ENCODE data around the gene TNS2. TPM values are rescaled to one million over a fixed set of nuclear protein-coding genes. Genes with fewer than 3 reads are reported as not detected.

TNS2 gene
- total and polyA plus RNA-seq, 2 of the 13 experiments (the other 11 are each of a cell fraction or from before 2014, with no cell fraction given), result 8.9 to 20.4 TPM

DNA sequence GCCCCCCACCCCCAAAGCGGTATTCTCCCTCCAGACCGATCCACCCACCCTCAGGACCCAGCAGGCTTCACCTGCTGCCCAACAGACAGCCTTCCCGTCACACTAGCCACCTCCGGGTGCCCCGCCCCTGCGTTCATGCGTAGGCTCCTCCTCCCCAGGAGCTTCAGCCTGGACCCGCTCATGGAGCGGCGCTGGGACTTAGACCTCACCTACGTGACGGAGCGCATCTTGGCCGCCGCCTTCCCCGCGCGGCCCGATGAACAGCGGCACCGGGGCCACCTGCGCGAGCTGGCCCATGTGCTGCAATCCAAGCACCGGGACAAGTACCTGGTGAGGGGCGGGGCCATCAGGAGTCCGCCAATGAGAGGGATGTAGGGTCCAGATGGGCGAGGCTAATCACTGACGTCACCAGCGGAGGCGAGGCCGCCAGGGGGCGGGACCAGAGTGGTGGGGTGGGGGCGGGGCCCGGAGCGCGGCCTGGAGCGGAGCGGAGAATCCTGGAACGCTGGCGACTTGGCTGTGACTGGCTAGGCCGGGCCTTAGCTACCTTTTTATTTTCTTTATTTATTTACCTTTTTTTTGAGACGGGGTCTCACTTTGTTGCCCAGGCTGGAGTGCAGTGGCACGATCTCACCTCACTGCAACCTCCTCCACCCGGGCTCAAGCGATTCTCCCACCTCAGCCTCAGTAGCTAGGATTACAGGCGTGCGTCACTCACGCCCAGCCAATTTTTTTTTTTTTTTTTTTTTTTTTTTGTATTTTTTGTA, 4.4 kb downstream of the TNS2 start (continued):
- TF ChIP-seq, protein P1, sequence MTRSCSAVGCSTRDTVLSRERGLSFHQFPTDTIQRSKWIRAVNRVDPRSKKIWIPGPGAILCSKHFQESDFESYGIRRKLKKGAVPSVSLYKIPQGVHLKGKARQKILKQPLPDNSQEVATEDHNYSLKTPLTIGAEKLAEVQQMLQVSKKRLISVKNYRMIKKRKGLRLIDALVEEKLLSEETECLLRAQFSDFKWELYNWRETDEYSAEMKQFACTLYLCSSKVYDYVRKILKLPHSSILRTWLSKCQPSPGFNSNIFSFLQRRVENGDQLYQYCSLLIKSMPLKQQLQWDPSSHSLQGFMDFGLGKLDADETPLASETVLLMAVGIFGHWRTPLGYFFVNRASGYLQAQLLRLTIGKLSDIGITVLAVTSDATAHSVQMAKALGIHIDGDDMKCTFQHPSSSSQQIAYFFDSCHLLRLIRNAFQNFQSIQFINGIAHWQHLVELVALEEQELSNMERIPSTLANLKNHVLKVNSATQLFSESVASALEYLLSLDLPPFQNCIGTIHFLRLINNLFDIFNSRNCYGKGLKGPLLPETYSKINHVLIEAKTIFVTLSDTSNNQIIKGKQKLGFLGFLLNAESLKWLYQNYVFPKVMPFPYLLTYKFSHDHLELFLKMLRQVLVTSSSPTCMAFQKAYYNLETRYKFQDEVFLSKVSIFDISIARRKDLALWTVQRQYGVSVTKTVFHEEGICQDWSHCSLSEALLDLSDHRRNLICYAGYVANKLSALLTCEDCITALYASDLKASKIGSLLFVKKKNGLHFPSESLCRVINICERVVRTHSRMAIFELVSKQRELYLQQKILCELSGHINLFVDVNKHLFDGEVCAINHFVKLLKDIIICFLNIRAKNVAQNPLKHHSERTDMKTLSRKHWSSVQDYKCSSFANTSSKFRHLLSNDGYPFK (CRISPR knock-in tag; IDR thresholded peaks at IDR 0.05; ENCODE audit: borderline replicate concordance), result peak; percentile 31; the same call in 1 of the 2 replicates
- TF ChIP-seq HNF4G (IDR thresholded peaks at IDR 0.05; ENCODE audit: borderline replicate concordance, low read depth, low read length), result no peak
- no peak for TF ChIP-seq HNF4G (CRISPR knock-in tag; IDR thresholded peaks at IDR 0.05; ENCODE audit: borderline replicate concordance, low read depth)
- no peak for TF ChIP-seq ZNF562 (CRISPR knock-in tag; IDR thresholded peaks at IDR 0.05; ENCODE audit: borderline replicate concordance)
- TF ChIP-seq PRMT3 (CRISPR knock-in tag; IDR thresholded peaks at IDR 0.05; ENCODE audit: borderline replicate concordance, low read depth), result no peak
- TF ChIP-seq, protein P2, sequence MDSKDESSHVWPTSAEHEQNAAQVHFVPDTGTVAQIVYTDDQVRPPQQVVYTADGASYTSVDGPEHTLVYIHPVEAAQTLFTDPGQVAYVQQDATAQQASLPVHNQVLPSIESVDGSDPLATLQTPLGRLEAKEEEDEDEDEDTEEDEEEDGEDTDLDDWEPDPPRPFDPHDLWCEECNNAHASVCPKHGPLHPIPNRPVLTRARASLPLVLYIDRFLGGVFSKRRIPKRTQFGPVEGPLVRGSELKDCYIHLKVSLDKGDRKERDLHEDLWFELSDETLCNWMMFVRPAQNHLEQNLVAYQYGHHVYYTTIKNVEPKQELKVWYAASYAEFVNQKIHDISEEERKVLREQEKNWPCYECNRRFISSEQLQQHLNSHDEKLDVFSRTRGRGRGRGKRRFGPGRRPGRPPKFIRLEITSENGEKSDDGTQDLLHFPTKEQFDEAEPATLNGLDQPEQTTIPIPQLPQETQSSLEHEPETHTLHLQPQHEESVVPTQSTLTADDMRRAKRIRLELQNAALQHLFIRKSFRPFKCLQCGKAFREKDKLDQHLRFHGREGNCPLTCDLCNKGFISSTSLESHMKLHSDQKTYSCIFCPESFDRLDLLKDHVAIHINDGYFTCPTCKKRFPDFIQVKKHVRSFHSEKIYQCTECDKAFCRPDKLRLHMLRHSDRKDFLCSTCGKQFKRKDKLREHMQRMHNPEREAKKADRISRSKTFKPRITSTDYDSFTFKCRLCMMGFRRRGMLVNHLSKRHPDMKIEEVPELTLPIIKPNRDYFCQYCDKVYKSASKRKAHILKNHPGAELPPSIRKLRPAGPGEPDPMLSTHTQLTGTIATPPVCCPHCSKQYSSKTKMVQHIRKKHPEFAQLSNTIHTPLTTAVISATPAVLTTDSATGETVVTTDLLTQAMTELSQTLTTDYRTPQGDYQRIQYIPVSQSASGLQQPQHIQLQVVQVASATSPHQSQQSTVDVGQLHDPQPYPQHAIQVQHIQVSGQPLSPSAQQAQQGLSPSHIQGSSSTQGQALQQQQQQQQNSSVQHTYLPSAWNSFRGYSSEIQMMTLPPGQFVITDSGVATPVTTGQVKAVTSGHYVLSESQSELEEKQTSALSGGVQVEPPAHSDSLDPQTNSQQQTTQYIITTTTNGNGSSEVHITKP (CRISPR knock-in tag; IDR thresholded peaks at IDR 0.05; ENCODE audit: low read depth), result no peak
- TF ChIP-seq, protein P3, sequence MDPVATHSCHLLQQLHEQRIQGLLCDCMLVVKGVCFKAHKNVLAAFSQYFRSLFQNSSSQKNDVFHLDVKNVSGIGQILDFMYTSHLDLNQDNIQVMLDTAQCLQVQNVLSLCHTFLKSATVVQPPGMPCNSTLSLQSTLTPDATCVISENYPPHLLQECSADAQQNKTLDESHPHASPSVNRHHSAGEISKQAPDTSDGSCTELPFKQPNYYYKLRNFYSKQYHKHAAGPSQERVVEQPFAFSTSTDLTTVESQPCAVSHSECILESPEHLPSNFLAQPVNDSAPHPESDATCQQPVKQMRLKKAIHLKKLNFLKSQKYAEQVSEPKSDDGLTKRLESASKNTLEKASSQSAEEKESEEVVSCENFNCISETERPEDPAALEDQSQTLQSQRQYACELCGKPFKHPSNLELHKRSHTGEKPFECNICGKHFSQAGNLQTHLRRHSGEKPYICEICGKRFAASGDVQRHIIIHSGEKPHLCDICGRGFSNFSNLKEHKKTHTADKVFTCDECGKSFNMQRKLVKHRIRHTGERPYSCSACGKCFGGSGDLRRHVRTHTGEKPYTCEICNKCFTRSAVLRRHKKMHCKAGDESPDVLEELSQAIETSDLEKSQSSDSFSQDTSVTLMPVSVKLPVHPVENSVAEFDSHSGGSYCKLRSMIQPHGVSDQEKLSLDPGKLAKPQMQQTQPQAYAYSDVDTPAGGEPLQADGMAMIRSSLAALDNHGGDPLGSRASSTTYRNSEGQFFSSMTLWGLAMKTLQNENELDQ (CRISPR knock-in tag; IDR thresholded peaks at IDR 0.05; ENCODE audit: borderline replicate concordance), result no peak
- peak; percentile 49; the same call in 1 of the 2 replicates for TF ChIP-seq ATF7-NPFF (CRISPR knock-in tag; IDR thresholded peaks at IDR 0.05; ENCODE audit: low read depth)
- TF ChIP-seq ZNF746 (CRISPR knock-in tag; IDR thresholded peaks at IDR 0.05), result no peak
- 0 out of 2 replicates have a peak, but pooled peaks have one; percentile 67 for TF ChIP-seq ZNF567 (CRISPR knock-in tag; IDR thresholded peaks at IDR 0.05; ENCODE audit: borderline replicate concordance)
- TF ChIP-seq CCDC6 (CRISPR knock-in tag; IDR thresholded peaks at IDR 0.05), result no peak
- TF ChIP-seq ZNF660 (CRISPR knock-in tag; IDR thresholded peaks at IDR 0.05; ENCODE audit: borderline replicate concordance, low read depth), result no peak
- TF ChIP-seq ZBTB3 (CRISPR knock-in tag; IDR thresholded peaks at IDR 0.05; ENCODE audit: borderline replicate concordance, low read depth), result no peak
- TF ChIP-seq ZNF557 (CRISPR knock-in tag; IDR thresholded peaks at IDR 0.05), result no peak
- no peak for TF ChIP-seq TCF7L2 (IDR thresholded peaks at IDR 0.05; ENCODE audit: low read depth, low read length)
- TF ChIP-seq ZSCAN21 (CRISPR knock-in tag; IDR thresholded peaks at IDR 0.05; ENCODE audit: borderline replicate concordance), result peak; percentile 73; the same call in 1 of the 2 replicates
- peak; percentile 63; the same call in 1 of the 2 replicates for TF ChIP-seq POLR2G (IDR thresholded peaks at IDR 0.05; ENCODE audit: low read depth, low read length)
- TF ChIP-seq, protein P4, sequence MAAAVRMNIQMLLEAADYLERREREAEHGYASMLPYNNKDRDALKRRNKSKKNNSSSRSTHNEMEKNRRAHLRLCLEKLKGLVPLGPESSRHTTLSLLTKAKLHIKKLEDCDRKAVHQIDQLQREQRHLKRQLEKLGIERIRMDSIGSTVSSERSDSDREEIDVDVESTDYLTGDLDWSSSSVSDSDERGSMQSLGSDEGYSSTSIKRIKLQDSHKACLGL (CRISPR knock-in tag; IDR thresholded peaks at IDR 0.05), result peak; percentile 62; the same call in 1 of the 2 replicates
- TF ChIP-seq HES4 (CRISPR knock-in tag; IDR thresholded peaks at IDR 0.05; ENCODE audit: borderline replicate concordance), result no peak

Measured in HepG2 (cell line).